Colonic mucosa (tissue), 4 donors: Measurements from ENCODE around the gene RBM19. TPM values are rescaled to one million over a fixed set of nuclear protein-coding genes. Genes with fewer than 3 reads are reported as not detected.

Experiments used
- DNase-seq: peaks from one replicate; pipeline ENCODE4 v3.0.0-alpha.2; 2020
- H3K27ac ChIP-seq: fragments of 200-600 bp; one replicate; pipeline ENCODE4 v1.8.0; 2021
- H3K27me3 ChIP-seq: fragments of 200-600 bp; one replicate; pipeline ENCODE4 v1.8.0; 2021
- H3K36me3 ChIP-seq: fragments of 200-600 bp; one replicate; pipeline ENCODE4 v1.8.0; 2021
- H3K4me1 ChIP-seq: fragments of 200-600 bp; one replicate; pipeline ENCODE4 v1.8.0; 2021; ENCODE audit warnings: mild to moderate bottlenecking
- H3K4me3 ChIP-seq: fragments of 200-600 bp; one replicate; pipeline ENCODE4 v1.8.0; 2021
- H3K9ac ChIP-seq, 2 donors: one replicate each; pipeline ENCODE4 v1.7.0; 2013; ENCODE audit warnings: control low read depth in 2 of 2, low read depth in 2 of 2, low read length in 2 of 2
- H3K9me3 ChIP-seq: fragments of 200-600 bp; one replicate; pipeline ENCODE4 v1.8.0; 2021
- intact Hi-C: fragments of 100-400 bp; cut with DNase I; formaldehyde crosslinking; loops from one replicate; pipeline ENCODE4 v1.14.1; 2022
- total RNA-seq, 2 donors: library from RNA; stranded (reverse); fragmentation: NEBNext Ultra II Directional in 1 of 2; extraction: Animal tissue kit (Norgen Biotek cat#: 25700) in 1 of 2; gene quantifications; one replicate each; pipeline ENCODE4 v1.2.1, GENCODE V29; 2021
- TF ChIP-seq, protein P1 (sequence below): fragments of 200-600 bp; IDR thresholded peaks from one replicate; pipeline ENCODE4 v1.8.0; 2022; ENCODE audit warnings: antibody characterized with exemption, mild to moderate bottlenecking
- donor health status: healthy.
- donor health status: DM: no; HTN: no; CAD: no.
- donor health status: DM: no; HTN: no; CAD: no.

RBM19 gene
- total RNA-seq, 2 donors from 2014 or later, result 13.5 to 33.1 TPM

DNA sequence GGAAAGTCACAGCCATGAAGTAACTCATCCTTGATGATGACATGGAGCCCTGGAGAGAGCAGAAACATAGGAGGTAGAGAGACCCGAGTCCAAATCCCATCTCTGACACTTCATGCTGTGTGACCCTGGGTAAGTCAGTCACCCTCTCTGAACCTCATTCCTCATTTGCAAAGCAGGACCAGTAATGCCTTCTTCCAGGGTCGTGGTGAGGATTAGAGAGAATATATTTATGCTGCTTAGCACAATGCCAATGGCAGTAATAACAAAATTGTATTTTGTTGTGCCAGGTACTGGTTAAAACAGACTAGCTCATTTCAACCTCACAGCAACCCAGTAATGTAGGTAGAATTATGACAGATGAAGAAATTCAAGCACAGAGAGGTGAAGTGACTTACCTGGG lies 13.9 kb upstream of the RBM19 start:
- no peak overlapping the region for H3K4me3 ChIP-seq
- intact Hi-C loops, result no loop called here
- no peak overlapping the region for H3K9ac ChIP-seq
- no peak overlapping the region for H3K27ac ChIP-seq
- H3K36me3 ChIP-seq, result no peaks in the 10 kb centered on the region
- H3K4me1 ChIP-seq, result no peaks in the 10 kb centered on the region
- TF ChIP-seq, protein P1, sequence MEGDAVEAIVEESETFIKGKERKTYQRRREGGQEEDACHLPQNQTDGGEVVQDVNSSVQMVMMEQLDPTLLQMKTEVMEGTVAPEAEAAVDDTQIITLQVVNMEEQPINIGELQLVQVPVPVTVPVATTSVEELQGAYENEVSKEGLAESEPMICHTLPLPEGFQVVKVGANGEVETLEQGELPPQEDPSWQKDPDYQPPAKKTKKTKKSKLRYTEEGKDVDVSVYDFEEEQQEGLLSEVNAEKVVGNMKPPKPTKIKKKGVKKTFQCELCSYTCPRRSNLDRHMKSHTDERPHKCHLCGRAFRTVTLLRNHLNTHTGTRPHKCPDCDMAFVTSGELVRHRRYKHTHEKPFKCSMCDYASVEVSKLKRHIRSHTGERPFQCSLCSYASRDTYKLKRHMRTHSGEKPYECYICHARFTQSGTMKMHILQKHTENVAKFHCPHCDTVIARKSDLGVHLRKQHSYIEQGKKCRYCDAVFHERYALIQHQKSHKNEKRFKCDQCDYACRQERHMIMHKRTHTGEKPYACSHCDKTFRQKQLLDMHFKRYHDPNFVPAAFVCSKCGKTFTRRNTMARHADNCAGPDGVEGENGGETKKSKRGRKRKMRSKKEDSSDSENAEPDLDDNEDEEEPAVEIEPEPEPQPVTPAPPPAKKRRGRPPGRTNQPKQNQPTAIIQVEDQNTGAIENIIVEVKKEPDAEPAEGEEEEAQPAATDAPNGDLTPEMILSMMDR, result no peak
- no peaks in the 10 kb centered on the region for H3K9me3 ChIP-seq
- no peaks in the 10 kb centered on the region for H3K27me3 ChIP-seq
- DNase-seq, result no peak

DNA sequence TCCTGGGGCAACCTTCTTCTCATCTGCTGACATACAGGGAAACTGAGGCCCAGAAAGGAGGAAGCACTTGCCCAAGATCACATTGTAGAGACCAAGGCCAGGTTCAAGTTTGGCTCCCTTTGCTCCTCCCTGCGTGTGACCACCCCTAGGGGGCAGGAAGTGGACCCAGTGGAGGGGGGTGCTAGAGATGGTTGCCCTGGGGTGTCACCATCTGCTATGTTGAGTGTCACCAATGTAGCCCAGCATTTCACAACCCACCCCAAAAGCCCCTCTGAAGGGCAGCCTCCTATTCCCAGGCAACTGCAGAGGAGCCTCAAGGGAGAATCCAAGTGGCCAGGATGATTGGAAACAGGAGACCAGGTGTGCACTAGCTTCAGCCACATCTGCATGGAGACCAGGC lies 12.0 kb upstream of the RBM19 start:
- intact Hi-C loops, result no loop called here
- Histone ChIP-seq H3K9ac (no peak overlapping the region), H3K27ac (no peak overlapping the region), H3K36me3 (no peaks in the 10 kb centered on the region), H3K9me3 (no peaks in the 10 kb centered on the region), H3K4me1 (no peaks in the 10 kb centered on the region), H3K27me3 (no peaks in the 10 kb centered on the region), H3K4me3 (no peak overlapping the region)
- TF ChIP-seq, protein P1, result no peak
- no peak for DNase-seq

DNA sequence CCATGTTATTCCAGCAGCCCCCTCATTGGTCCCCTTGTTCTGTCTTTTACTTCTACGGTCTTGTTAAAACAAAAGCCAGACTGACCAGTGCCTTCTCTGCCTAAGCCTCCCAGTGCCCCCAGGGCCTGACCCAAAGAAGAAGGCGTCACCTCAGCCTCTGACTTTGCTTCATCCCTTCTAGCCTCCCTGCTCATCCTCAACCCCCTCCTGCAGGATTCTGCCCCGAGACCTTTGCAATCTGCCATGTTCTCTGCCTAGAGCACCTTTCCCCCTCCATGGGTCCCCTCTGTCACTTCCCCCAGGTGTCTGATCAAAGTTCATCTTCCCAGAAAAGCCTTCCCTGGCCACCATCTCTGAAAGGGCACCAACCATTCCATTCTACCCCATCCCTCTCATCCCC lies 7.9 kb upstream of the RBM19 start:
- Histone ChIP-seq H3K9ac (no peak overlapping the region), H3K9me3 (no peaks in the 10 kb centered on the region), H3K36me3 (no peaks in the 10 kb centered on the region), H3K27me3 (no peaks in the 10 kb centered on the region), H3K4me3 (no peak overlapping the region), H3K4me1 (no peaks in the 10 kb centered on the region), H3K27ac (no peak overlapping the region)
- intact Hi-C loops, result no loop called here
- TF ChIP-seq, protein P1, result no peak
- DNase-seq, result no peak

DNA sequence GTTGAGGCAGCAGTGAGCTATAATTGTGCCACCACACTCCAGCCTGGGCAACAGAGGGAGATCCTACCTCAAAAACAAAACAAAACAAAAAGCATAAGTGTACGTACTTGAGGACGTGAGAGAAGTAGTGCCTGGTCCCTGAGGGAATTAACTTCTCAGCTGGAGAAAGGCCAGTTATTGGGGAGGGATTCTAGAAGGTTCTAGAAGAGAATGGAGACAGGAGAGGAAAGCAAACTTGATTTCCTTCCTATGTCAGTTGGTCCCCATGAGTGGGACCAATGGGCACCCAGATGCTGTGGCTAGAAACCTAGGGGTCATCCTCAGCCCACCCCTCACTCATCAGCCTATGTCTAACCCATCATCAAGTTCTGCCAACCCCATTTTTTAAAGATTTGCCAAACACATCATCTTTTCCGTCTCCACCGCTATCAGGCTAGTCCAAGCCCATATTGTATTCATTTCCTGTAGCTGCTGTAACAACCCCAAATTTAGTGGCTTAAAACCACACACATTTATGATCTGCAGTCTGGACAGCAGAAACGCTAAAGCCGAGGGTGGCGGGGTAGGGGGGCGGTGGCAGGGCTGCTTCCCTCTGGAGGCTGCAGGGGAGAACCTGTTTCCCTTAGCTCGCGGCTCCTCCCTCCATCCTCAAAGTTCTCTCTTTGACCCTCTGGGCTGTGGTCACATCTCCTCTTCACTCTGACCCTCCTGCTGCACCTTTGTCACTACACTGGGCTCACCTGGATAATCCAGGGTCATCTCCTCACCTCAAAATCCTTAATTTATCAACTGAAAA lies 7.2 kb upstream of the RBM19 start:
- Histone ChIP-seq H3K36me3 (no peaks in the 10 kb centered on the region), H3K9me3 (no peaks in the 10 kb centered on the region), H3K9ac (no peak overlapping the region), H3K4me1 (no peaks in the 10 kb centered on the region), H3K27me3 (no peaks in the 10 kb centered on the region), H3K4me3 (no peak overlapping the region), H3K27ac (no peak overlapping the region)
- intact Hi-C loops, result no loop called here
- no peak for DNase-seq
- TF ChIP-seq, protein P1, result no peak

DNA sequence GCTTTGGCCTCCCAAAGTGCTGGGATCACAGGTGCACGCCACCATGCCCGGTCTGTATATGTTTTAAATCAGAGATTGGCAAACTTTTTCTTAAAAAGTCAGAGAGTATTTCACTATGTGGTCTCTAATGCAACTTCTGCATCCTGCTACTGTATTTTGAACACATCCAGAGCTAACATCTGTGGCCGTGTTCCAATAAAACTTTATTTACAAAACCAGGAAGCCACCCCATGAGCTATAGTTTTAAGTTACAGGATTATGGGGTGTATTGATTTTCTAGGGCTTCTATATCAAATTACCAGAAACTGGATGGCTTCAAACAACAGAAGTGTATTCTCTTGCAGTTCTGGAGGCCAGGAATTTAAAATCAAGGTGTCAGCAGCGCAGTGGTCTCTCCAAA lies 5.3 kb upstream of the RBM19 start:
- TF ChIP-seq, protein P1, result no peak
- Histone ChIP-seq H3K36me3 (no peaks in the 10 kb centered on the region), H3K27ac (no peak overlapping the region), H3K4me1 (no peaks in the 10 kb centered on the region), H3K27me3 (no peaks in the 10 kb centered on the region), H3K4me3 (no peak overlapping the region), H3K9ac (no peak overlapping the region), H3K9me3 (no peaks in the 10 kb centered on the region)
- intact Hi-C loops, result no loop called here
- no peak for DNase-seq
